ENCODE data around the gene IL11. TPM values are rescaled to one million over a fixed set of nuclear protein-coding genes. Genes with fewer than 3 reads are reported as not detected.

The IL11 gene
- total RNA-seq, 1 experiment from 2014 or later = 39.1 TPM

DNA sequence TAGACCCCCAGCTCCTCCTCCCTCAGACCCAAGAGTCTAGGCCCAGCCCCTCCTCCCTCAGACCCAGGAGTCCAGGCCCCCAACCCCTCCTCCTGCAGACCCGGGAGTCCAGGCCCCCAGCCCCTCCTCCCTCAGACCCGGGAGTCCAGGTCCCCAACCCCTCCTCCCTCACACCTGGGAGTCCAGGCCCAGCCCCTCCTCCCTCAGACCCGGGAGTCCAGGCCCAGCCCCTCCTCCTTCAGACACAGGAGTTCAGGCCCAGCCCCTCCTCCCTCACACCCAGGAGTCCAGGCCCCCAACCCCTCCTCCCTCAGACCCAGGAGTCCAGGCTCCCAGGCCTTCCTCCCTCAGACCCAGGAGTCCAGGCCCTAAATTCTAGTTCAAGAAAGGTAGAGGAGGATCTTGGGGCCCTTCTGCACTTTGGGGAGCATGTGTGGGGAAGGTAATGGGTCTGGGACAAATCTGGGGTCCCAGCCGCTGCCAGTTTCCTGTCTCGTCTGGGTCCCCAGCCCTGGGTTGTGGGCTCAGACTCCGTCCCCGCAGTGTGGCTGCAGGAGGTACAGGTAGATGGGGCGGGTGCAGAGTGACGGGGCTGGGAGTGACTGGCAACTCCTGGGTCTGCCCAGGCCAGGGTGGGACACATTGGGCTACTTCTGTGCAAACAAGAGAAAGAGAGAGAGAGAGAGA lies 3.2 kb upstream of the IL11 start:
- peak; percentile 64 for DNase-seq (ENCODE audit: low read depth)

DNA sequence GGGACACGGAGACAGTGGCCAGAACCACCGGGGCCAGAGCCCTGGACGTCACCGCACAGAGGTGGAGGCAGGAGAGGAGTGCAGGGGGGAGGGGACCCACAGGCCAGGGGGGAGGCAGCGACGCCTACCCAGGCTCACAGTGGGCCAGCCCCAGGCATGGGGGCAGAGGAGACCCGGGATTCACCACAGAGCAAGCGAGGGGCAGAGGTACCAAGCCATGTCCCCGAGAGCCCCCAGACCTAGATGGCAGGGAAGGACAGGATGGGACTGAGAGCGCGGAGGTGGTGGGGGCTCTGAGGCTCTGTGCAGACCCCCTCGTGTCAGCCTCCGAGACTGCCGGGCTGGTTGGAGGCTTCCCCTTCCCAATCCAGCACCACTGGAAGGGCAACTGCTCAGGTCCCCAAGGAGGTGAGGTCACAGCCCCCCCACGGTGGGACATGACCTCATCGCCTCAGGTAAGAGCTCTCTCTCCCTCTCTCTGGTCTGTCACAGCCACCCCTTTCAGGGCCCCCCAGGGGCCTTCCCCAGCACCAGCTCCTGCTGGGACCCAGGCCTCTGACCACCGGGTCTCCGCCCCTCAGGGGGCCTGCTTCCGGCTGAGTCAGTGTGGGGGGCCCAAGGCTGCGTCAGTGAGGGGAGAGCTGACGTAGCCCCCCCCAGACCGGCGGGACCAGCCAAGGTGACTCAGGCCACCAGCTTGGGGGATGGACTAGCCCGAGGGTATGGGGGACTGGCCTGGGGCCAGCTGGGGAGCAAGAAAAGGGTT lies 2.2 kb upstream of the IL11 start:
- peak; percentile 87 for DNase-seq (ENCODE audit: low read depth)

DNA sequence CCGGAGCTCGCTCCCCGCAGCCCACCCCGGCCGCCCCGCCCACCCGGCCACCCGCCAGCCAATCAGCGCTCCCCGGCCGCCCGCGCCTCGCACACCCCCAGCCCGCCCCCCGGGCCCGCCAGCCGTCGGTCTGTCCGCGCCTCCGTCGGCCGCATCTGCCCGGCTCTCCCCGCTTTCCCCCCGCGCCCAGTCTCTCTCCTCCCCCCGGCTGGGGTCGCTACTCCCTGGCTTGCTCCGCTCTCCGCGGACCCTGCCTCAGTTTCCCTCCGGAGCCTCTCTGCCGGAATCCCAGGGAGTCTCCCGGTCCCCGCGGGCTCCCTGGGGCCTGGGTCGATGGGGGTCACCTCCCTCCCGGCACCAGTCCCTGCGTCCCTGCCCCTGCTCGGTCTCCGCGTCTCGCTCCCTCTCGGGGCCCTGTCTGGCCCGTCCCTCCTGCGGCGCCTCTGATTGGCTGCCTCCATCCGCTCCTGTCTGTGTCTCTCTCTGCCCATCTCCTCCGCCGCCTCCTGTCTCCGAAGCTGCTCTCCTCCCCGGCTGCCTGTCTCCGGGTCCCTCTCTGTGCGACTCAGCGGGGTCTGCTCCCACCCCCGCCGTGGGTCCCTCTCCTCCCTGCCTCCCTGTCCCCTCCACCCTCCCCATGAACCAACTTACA lies 484 bp downstream of the IL11 start:
- peak; percentile 81 for DNase-seq (ENCODE audit: low read depth)

DNA sequence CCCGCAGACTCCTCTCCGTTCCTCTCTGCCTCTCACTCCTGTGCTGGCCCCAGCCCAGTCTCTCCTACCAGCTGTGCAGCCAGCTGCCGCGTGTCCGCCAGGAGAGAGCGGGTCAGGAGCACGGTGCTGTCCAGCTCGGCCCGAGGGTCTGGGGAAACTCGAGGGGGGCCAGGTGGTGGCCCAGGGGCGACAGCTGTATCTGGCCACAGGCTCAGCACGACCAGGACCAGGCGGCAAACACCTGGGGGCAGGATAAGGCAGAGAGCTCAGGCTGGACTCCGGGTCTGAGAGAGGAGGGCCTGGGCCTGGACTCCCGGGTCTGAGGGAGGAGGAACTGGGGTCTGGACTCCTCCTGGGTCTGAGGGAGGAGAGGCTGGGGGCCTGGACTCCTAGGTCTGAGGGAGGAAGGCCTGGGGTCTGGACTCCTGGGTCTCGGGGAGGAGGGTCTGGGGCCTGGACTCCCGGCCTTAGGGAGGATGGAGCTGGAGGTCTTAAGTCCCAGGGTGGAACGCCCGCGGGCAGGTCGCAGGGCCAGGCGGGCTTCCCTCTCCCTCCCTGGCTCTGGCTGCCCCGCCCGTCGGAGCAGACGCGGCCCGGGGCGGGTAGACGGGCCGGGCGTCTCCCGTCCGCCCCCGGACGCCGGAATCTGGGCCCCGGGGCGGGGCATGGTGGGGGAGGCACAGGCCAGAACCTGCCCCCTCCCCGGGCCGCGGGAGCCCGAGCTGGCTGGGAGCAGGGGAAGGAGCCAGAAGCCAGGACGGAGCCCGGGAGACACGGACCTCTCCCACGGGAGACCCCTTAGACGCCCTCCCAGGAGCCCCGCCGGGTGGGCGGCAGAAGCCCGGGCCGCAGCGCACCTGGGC lies 1.3 kb downstream of the IL11 start:
- peak; percentile 63 for DNase-seq (ENCODE audit: low read depth)

DNA sequence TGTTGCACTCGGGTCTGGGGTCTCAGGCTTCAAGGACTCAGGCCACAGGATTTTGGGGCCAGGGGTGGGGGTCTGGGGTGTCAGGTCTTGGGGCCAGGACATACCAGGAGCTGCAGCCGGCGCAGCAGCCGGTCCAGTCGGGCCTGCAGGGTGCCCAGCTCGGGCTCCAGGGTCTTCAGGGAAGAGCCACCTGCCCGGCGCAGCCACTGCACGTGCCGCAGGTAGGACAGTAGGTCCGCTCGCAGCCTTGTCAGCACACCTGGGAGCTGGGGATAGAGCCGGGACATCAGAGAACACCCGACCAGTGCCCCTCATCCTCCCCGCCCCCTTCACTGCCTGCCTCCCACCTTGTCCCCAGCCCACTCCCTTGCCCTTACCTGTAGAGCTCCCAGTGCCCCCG lies 2.2 kb downstream of the IL11 start:
- DNase-seq (ENCODE audit: low read depth) = no peak

DNA sequence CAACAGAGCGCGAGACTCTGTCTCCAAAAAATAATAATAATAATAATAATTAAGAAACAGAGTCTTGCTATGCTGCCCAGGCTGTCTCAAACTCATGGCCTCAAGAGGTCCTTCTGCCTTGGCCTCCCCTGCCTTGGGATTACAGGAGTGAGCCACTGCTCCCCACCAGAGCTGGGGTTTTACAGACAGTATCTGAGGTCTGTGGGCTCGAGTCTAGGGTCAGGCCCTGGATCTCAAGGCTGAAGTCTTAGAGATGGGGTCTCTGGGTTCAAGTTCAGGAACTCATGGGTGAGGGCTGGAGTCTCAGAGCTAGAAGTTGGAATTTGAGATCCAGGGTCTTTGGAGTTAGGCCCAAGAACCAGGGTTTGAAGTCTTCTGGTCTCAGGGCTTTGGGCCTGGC lies 3.5 kb downstream of the IL11 start:
- DNase-seq (ENCODE audit: low read depth) = no peak

DNA sequence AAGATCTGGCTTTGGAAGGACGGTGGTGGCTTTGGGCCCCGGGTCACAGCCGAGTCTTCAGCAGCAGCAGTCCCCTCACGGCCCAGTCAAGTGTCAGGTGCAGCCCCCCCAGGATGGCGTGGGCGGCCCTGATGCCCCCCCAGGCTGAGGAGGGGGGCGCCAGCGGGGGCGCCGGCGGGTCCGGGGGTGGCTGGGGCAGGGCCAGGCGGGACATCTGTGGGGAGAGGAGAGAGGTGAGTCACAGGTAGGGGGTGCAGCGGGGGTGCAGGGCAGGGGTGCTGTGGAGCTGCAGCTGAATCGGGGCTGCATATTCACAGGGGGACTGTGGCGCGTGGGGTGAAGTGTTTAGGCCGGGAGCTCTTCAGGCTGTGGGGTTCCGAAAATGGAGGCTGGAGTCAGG lies 4.3 kb downstream of the IL11 start:
- DNase-seq (ENCODE audit: low read depth) = no peak

DNA sequence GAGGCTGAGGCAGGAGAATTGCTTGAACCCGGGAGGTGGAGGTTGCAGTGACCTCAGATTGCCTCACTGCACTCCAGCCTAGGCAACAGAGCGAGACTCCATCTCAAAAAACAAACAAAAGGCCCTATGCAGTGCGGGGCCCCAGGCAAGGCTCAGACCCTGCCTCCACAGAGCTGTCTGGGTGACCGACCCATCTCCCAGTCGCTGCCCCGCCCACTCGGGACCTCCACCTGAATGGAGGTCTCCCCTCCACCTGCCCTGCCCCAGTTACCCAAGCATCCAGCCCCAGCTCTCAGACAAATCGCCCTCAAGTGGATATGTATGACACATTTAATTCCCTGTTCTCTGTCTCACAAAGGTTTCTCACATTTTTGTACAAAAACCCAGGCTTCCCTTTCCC lies 5.0 kb downstream of the IL11 start:
- DNase-seq (ENCODE audit: low read depth) = no peak

DNA sequence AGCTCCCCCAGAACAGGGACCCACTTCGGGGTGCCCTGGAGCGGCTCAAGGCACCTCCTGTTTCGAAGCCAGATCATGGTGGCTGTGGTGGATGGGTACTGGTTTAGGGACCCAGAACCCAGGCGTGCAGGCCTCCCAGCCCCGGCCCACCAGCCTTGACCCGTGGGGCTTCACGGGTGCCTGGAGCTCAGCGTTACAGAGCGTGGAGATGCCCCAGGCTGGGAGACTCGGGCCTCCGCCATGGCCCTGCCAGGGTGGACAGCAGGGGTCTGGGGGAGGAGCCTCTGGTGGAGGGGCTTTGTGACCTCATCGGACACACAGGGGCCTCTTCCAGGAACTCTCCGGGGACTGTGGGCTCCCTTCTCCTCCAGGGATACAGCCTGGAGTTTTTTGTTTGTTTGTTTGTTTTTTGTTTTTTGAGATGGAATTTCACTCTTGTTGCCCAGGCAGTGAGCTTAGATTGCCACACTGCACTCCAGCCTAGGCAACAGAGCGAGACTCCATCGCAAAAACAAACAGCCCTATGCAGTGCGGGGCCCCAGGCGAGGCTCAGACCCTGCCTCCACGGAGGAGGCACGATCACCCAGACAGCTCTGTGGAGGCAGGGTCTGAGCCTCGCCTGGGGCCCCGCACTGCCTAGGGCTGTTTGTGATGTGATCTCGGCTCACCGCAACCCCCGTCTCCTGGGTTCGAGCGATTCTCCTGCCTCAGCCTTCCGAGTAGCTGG lies 7.1 kb downstream of the IL11 start, which contains the start of gene GARIN5B:
GARIN5B (minus strand) TSS at position 271 of the 727 bp plus-strand sequence; CDS start at position 77, 194 bp downstream.
- peak; percentile 41 for DNase-seq (ENCODE audit: low read depth)

DNA sequence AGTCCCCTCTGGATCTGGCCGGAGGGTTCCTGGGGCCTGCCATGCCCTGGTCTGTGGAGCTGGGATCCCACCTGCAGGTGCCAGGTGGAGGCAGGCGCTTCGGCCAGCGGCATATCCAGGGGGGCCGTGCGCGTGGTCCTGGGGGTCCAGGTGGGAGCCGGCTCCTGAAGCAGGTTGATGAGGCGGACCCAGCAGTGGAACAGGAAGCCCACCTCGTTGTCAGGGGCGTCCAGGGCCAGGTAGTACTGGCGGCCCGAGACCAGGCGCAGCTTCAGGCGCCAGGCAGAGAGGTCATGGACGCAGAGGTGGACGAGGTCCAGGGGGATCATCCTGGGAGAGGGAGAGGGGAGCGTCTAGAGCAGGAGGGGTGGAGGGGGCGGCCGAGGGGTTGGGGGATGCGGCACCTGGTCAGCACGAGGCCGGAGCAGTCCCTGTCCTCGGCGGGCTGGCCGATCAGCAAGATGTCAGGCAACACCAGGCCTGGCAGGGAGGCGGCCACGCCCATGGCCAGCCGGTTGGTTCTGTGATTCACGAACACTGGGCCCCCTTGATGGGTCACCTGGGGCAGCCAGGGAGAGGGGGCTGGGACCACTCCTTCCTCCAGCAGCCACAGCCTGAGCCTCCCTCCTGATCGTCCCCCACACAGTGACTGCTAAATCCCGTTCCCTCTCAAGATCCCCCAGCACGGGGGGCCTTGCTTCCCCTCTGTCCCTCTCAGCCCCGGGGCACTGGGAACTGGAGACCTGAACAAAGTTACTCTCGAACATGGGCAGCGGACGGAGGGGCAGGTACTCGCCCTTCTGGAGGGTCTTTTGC lies 7.9 kb downstream of the IL11 start:
- no peak for DNase-seq (ENCODE audit: low read depth)

DNA sequence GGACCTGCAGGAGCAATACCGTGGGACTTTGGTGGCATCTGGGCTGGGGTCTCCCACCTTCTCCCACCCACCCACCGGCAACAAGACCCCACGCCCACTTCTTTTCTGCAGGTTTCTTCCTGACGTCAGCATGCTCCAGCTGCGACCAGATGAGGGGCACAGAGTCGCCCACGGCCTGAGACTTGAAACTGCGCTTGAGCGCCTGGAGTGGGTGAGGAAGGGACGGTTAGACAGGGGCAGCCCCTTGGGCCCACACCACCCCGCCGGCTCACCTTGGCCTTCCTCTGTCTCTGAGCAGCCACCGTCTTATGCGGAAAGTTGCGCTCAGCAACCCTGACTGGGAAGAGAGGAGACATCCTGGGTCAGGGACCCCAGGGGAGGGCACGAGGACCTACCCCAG lies 9.4 kb downstream of the IL11 start:
- no peak for DNase-seq (ENCODE audit: low read depth)

DNA sequence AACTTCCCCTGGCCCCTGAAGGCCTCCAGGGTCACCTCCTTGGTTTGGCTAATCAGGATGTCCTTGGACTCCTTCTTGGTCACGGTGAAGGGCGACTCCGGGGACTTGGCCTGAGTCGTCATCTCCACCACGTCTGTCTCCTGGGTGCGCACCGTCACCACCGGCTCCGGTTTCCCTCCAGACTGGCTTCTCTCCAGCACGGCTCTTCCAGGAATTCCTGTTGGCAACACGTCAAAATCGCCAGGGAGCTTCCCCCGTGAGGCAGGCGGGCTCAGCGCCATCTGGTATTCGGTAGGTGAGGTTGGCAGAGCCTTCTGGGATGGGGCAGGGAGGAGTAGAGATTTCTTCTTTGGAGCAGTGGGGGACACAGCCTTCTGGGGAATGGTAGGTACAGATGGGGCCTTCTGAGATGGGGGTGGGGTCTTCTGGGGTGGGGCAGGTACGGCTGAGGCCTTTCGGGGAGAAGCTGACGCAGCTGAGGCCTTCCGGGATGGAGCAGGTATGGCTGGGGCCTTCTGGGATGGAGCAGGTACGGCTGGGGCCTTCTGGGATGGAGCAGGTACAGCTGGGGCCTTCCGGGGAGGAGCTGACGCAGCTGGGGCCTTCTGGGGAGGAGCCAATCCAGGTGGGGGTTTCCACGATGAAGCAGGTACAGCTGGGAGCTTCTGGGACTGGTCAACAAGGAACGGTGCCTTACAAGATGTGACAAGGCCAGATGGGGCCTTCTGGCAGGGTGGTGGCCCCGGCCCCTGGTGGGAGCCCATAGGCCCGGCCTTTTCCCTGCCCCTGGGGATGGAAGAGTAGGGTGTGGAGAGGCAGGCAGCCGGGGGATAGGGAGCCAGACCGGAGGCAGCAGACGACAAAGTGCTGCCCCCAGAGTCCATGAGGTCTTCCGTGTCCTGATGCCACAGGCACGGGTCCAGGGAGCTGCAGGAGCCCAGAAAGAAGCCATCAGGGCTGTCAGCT lies 11.0 kb downstream of the IL11 start:
- no peak for DNase-seq (ENCODE audit: low read depth)

DNA sequence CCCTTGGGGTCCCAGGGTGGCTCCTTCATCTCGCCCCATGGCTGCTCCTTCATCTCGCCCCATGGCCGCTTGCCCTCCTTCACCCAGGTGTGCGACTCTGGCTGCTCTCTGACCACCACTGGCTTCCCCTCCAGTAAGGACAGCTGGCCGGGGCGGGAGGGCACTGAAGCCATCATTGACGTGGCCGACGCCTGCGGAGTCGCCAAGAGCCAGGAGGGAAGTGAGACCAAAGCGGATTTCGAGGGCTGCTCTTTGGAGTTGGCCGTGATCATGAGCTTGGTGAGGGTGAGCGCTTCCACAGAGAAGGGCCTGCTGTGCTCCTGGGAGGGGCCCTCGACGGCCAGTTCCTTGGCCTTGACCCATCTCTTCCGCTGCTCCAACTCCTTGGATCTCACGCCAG lies 11.8 kb downstream of the IL11 start:
- DNase-seq (ENCODE audit: low read depth) = no peak

DNA sequence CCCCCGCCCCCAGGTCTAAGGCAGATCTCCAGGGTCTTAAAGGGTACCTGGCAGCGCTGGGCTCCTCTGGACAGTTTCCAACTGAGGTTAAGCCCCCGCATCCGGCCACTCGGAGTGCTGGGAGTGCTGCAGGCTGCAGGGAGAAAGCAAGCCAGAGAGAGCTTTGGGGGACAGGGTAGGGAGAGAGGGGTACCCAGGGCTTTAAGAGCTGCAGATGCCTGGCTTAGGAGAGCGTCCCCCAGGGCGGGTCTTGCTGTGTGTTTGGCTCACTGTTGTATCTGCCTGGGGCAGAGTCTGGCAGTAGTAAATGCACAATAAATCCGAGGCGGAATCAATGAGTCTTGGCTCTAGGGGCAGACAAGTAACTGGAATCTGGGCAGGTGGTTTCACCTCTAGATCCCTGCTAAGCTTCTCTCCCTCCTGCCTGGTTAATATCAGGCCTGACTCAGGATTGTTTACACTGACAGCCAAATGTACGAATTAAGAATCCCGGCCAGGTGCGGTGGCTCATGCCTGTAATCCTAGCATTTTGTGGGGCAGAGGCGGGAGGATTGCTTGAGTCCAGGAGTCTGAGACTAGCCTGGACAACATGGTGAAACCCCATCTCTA lies 14.9 kb downstream of the IL11 start:
- DNase-seq (ENCODE audit: low read depth) = peak; percentile 38

DNA sequence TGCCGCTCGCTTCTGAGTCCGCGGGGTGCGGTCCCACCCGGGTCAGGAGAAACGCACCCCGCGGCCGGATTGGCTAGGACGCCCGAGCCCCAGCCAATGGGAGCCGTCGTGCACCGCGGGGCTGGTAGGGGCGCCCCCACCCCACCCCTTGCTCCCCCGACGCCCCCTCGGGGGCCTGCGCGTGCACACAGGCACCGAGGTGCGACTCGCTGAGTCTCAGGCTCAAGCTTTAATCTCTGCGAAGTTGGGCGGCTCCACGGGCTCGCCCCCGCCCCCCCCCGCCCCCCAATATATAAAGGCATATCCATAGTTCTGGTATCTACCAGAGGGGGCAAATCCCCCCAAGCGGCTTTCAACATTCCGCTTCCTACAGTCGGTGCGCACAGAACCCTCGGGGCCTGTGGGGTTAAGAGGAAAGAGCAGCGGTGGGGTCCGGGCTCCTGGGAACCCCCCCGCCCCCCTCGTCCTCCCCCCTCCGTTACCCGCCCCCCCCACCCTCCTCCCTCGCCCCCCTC lies 15.5 kb downstream of the IL11 start, which contains the start of gene COX6B2:
COX6B2 (minus strand) TSS at position 22 of the 515 bp plus-strand sequence. CDS start 198 bp downstream, outside the sequence.
- no peak for DNase-seq (ENCODE audit: low read depth)

DNA sequence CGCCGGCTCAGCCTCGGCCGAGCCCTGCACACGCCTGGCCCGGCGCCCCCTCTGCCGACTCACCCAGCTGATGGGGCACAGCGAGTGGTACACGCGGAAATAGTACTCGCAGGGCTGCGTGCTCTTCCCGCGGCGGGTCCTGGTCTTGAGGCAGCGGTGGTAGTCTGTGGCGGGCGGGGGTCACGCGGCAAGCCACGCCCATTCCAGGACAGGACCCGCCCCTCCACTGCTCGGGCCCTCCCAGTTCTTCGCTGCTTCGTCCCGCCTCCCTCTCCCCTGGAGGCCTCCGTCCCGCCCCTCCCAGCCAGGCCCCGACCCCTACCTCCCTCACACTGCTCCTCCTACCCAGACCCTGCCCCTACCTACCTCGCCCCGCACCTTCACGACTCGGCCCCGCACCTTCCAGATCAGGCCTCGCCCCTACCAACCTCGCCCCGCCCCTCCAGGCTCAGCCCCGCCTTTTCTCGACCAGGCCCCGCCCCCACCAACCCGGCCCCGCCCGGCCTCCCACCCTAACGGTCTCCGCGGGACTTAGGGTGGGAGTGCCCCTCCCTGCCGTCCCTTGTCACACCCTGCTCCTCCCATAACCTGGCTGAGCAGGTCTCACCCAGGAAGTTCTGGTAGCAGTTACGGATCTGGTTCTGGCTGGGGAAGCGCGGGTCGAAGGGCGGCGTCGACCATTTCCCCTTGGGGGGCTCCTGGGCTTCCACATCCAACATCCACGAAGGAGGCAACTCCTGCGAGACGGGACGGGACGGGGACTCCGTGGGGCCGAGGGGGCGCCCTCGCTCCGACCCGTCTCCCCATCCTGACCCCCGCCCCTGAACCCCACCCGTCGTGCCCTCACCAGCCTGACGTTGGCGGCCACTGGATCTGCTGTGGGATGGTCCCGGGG lies 16.2 kb downstream of the IL11 start:
- peak; percentile 53 for DNase-seq (ENCODE audit: low read depth)

DNA sequence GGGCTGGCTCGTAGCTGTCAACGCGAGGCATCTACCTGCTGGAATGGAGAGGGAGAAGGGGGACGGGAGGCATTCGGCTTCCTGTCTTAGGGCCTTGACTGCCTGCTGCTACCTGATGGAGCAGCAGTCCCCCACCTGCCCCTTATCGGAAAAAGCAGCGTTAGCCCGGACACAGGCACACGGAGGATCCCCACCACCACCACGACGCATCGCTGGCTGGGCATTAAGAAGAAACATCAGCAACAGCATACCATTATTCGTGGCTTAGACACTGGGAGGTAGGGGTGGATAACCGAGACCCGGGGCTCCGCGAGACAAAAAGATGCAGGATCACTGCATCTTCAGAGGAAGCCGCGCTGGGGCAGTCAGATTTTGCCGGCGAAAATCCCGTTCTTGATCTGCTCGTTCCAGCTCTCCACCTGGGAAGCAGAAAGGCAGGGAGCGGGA lies 16.9 kb downstream of the IL11 start:
- DNase-seq (ENCODE audit: low read depth) = no peak
